Thyroid gland (tissue), 4 donors: ENCODE results near the gene ABCA5. TPM values are rescaled to one million over a fixed set of nuclear protein-coding genes. Genes with fewer than 3 reads are reported as not detected.

Source experiments
- small RNA-seq: library from RNA; depleted of rRNA; stranded (forward); fragments of <200 nt; gene quantifications from one replicate; pipeline ENCODE3, GENCODE V24; 2016
- total RNA-seq, 4 donors: library from RNA; depleted of rRNA; stranded (reverse); fragments of >200 nt; gene quantifications; one replicate each; pipeline ENCODE4 v1.2.3, GENCODE V29; 2016

Gene ABCA5
- total RNA-seq, 4 donors from 2014 or later = 39.2 to 69.0 (median 52.3) TPM

Small RNAs within 50 kb of the gene (small RNA-seq; reads per million reads assigned to genes)
- not detected for gene RF00561
- gene SNRPGP4 = not detected

Other genes with a start within 250 kb of the ABCA5 start
- gene ABCA6, start 185.2 kb downstream of the ABCA5 start, total RNA-seq = 100 to 1,000 TPM in 1 of 4 donors, 10 to 100 TPM in 3; 24.3 to 101 (median 64.2) TPM
- 10 to 100 TPM in 2 of 4 donors, 1 to 10 TPM in 2; 8.4 to 23.2 (median 9.7) TPM for gene ABCA10, start 98.3 kb downstream of the ABCA5 start, total RNA-seq
- gene MAP2K6, start 87.6 kb upstream of the ABCA5 start, total RNA-seq = 1 to 10 TPM; 3.6 to 5.6 (median 4.4) TPM